ENCODE measurements around the gene CBFA2T2. TPM values are rescaled to one million over a fixed set of nuclear protein-coding genes. Genes with fewer than 3 reads are reported as not detected.
A peak's percentile ranks its signal among the peaks of the same experiment; 100 is the strongest.
"Not testable (repeated sequence)": the region's sequence is repeated elsewhere in the genome, so short reads cannot be mapped to it uniquely, and the experiment has no call there.

CBFA2T2 gene
- total RNA-seq, 2 experiments from 2014 or later: 17.9 to 18.6 TPM

GRCh38 chr20:33490934-33491656 lies 1.2 kb downstream of the CBFA2T2 start:
- ChIA-PET POLR2A (interaction anchor here (0.6 to 2.8 kb wide), 21 partner anchors 10 to 872 kb away, joined by 3 to 41 read pairs (median 7); partner anchors contain the start of genes ACTL10, CDK5RAP1, CHMP4B and EIF2S2), CTCF (no interaction called here)
- Mint-ChIP-seq H3K9me3 (no peaks in the 10 kb centered on the region), H3K27me3 (no peaks in the 10 kb centered on the region), H3K27ac (peak overlapping the region; percentile 96), H3K4me3 (peak overlapping the region; percentile 94), H3K36me3 (ENCODE audit: low read depth) (peaks cover 15% of the 10 kb centered on the region), H3K4me1 (ENCODE audit: low read depth) (peaks cover 41% of the 10 kb centered on the region)
- no peaks in the 10 kb centered on the region for H3K27me3 ChIP-seq (ENCODE audit: control insufficient read depth in 1 of 2, insufficient read depth in 2 of 2, low read length in 2 of 2)
- H3K4me3 ChIP-seq (ENCODE audit: low read length): peak overlapping the region; percentile 93
- H3K27ac ChIP-seq (ENCODE audit: low read depth in 1 of 2, low read length in 2 of 2): no peak overlapping the region
- intact Hi-C loops (cut with DNase I, micrococcal nuclease): loop anchor here (1.0 to 10.0 kb wide), 6 partner anchors 48 to 1066 kb away; partner anchors contain the start of genes CDK5RAP1 (in 1 of the 2), EIF2S2 (in 1 of the 2), MAP1LC3A (in 1 of the 2) and SNTA1 (in 1 of the 2)
- TF ChIP-seq CTCF (IDR thresholded peaks at IDR 0.05): no peak
- H3K4me1 ChIP-seq (ENCODE audit: insufficient read depth, low read length): peaks cover 26% of the 10 kb centered on the region
- DNase-seq (no peak), ATAC-seq (ENCODE audit: poor library complexity) (no peak)
- H3K36me3 ChIP-seq (ENCODE audit: insufficient read depth, low read length): no peaks in the 10 kb centered on the region
- H3K9me3 ChIP-seq (ENCODE audit: control insufficient read depth in 1 of 2, insufficient read depth in 1 of 2, low read length in 2 of 2): no peaks in the 10 kb centered on the region

GRCh38 chr20:33493076-33493766 lies 3.3 kb downstream of the CBFA2T2 start:
- peaks cover 22% of the 10 kb centered on the region for H3K36me3 Mint-ChIP-seq (ENCODE audit: low read depth)
- Histone ChIP-seq H3K4me1 (ENCODE audit: insufficient read depth, low read length) (peaks cover 29% of the 10 kb centered on the region), H3K4me3 (ENCODE audit: low read length) (no peak overlapping the region), H3K27ac (ENCODE audit: low read depth in 1 of 2, low read length in 2 of 2) (no peak overlapping the region), H3K36me3 (ENCODE audit: insufficient read depth, low read length) (no peaks in the 10 kb centered on the region), H3K9me3 (ENCODE audit: control insufficient read depth in 1 of 2, insufficient read depth in 1 of 2, low read length in 2 of 2) (no peaks in the 10 kb centered on the region), H3K27me3 (ENCODE audit: control insufficient read depth in 1 of 2, insufficient read depth in 2 of 2, low read length in 2 of 2) (no peaks in the 10 kb centered on the region)
- no peaks in the 10 kb centered on the region for H3K27me3 Mint-ChIP-seq
- no peaks in the 10 kb centered on the region for H3K9me3 Mint-ChIP-seq
- no peak for TF ChIP-seq CTCF (IDR thresholded peaks at IDR 0.05)
- H3K4me3 Mint-ChIP-seq: peak overlapping the region; percentile 48
- peaks cover 49% of the 10 kb centered on the region for H3K4me1 Mint-ChIP-seq (ENCODE audit: low read depth)
- ChIA-PET POLR2A (no interaction called here), CTCF (interaction anchor here (0.6 to 1.7 kb wide), 4 partner anchors 11 to 175 kb away, joined by 3 to 4 read pairs (median 4); partner anchors contain the start of gene SNTA1)
- intact Hi-C loops (cut with DNase I, micrococcal nuclease): loop anchor here (5.0 to 10.0 kb wide), 4 partner anchors 52 to 1064 kb away; partner anchors contain the start of genes CDK5RAP1 (in 1 of the 2), EIF2S2 (in 1 of the 2) and MAP1LC3A (in 1 of the 2)
- DNase-seq (no peak), ATAC-seq (ENCODE audit: poor library complexity) (no peak)
- H3K27ac Mint-ChIP-seq: no peak overlapping the region

GRCh38 chr20:33496776-33497175 lies 6.9 kb downstream of the CBFA2T2 start:
- H3K4me1 Mint-ChIP-seq (ENCODE audit: low read depth): peaks cover 48% of the 10 kb centered on the region

More at GRCh38 chr20:33496776-33497175, 6.9 kb downstream of the CBFA2T2 start:
- peaks cover 18% of the 10 kb centered on the region for H3K36me3 Mint-ChIP-seq (ENCODE audit: low read depth)
- H3K27me3 Mint-ChIP-seq; H3K36me3 ChIP-seq (ENCODE audit: insufficient read depth, low read length); H3K4me3 Mint-ChIP-seq; DNase-seq; H3K9me3 ChIP-seq (ENCODE audit: control insufficient read depth in 1 of 2, insufficient read depth in 1 of 2, low read length in 2 of 2); H3K27ac ChIP-seq (ENCODE audit: low read depth in 1 of 2, low read length in 2 of 2); H3K4me3 ChIP-seq (ENCODE audit: low read length); ATAC-seq (ENCODE audit: poor library complexity); POLR2A ChIA-PET; H3K27me3 ChIP-seq (ENCODE audit: control insufficient read depth in 1 of 2, insufficient read depth in 2 of 2, low read length in 2 of 2); H3K9me3 Mint-ChIP-seq; H3K27ac Mint-ChIP-seq: not testable (repeated sequence)
- intact Hi-C loops (cut with DNase I, micrococcal nuclease): loop anchor here in 1 of 2 experiments (10.0 kb wide), 1 partner anchor 48 kb away; no protein-coding TSS in a partner anchor
- CTCF ChIA-PET: interaction anchor here (1.6 kb wide), 1 partner anchor 171 kb away, joined by 7 read pairs; no protein-coding TSS in a partner anchor
- peaks cover 15% of the 10 kb centered on the region for H3K4me1 ChIP-seq (ENCODE audit: insufficient read depth, low read length)

Measured in CD4-positive, alpha-beta T cell (primary cell).